MM.1S (cell line): ENCODE data around the gene CDH22.

Experiments used
- EZH2 ChIP-seq: fragments of 300-600 bp; sonication (generic); optimal IDR thresholded peaks from 2 replicates; pipeline ENCODE3; 2017; ENCODE audit warnings: low read depth, mild to moderate bottlenecking, antibody characterized with exemption, low read length, mixed read lengths
- TF ChIP-seq, protein P1 (sequence below): fragments of 300-600 bp; sonication (generic); IDR thresholded peaks from 2 replicates; pipeline ENCODE4 v1.5.1; 2016; ENCODE audit warnings: antibody characterized with exemption, low read length, mixed read lengths

DNA sequence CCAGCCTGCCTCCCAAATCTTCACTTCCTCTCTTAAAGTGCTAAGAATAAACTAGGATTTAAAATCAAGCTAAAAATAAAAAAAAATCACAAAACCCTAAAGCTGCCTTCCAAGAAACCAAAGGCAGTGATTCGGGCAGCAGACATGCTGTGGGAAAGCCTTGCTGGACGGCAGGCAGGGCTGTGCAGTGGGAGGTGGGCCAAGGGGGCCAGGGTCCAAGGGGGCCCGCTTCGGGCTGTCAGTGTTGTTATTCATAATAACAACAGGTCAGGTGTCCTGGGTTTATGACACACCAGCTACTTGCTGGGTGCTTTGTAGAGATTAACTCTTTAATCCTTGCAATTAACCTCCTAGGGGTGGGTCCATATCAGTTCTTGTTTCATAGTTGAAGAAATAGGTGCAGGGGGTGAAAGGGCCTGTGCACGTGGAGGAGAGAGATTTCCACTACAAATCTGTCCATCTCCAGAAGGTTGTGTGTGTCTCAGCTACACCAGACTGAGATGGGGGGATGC lies 149.8 kb downstream of the CDH22 start:
- TF ChIP-seq, protein P1, sequence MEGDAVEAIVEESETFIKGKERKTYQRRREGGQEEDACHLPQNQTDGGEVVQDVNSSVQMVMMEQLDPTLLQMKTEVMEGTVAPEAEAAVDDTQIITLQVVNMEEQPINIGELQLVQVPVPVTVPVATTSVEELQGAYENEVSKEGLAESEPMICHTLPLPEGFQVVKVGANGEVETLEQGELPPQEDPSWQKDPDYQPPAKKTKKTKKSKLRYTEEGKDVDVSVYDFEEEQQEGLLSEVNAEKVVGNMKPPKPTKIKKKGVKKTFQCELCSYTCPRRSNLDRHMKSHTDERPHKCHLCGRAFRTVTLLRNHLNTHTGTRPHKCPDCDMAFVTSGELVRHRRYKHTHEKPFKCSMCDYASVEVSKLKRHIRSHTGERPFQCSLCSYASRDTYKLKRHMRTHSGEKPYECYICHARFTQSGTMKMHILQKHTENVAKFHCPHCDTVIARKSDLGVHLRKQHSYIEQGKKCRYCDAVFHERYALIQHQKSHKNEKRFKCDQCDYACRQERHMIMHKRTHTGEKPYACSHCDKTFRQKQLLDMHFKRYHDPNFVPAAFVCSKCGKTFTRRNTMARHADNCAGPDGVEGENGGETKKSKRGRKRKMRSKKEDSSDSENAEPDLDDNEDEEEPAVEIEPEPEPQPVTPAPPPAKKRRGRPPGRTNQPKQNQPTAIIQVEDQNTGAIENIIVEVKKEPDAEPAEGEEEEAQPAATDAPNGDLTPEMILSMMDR, result no peak
- no peak for TF ChIP-seq EZH2
